ENCODE data around the gene AJAP1.
A peak's percentile ranks its signal among the peaks of the same experiment; 100 is the strongest.

The AJAP1 gene

DNA sequence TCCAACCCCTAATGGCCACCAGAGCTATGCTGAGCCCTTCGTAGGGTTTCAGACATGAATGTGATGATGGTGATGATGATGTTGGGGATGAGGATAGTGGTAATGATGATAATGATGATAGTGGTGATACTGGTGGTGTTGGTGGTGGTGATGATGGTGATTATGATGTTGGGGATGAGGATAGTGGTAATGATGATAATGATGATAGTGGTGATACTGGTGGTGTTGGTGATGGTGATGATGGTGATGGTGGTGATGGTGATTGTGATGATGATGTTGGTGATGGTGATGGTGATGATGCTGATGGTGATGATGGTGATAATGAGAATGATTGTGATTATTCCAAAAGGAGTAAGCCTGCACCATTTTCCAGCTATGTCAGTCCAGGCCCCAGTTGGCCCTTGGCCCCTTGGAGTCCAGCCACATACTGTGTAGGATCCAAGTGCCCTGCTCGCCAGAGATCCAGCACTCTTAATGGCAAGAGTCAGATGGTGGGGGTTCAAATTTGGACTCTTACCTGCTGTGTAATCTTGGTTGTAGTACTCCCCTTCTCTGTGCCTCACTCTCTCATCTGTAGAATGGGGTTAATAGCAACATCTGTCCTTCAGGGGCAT is 28.3 kb downstream of the AJAP1 start:
- DNase-seq (ENCODE audit: low read depth) = no peak

GRCh38 chr1:4684136-4684535 is 29.7 kb downstream of the AJAP1 start:
- DNase-seq (ENCODE audit: low read depth) = no peak

GRCh38 chr1:4684864-4685522 is 30.6 kb downstream of the AJAP1 start:
- no peak for DNase-seq (ENCODE audit: low read depth)

- no peak for DNase-seq (ENCODE audit: low read depth)
Observed at GRCh38 chr1:4685523-4685865, 31.1 kb downstream of the AJAP1 start.

GRCh38 chr1:4687943-4688342 is 33.5 kb downstream of the AJAP1 start:
- no peak for DNase-seq (ENCODE audit: low read depth)

- no peak for DNase-seq (ENCODE audit: low read depth)
Observed at GRCh38 chr1:4689271-4689935, 35.0 kb downstream of the AJAP1 start.

- no peak for DNase-seq (ENCODE audit: low read depth)
Observed at GRCh38 chr1:4689941-4690635, 35.7 kb downstream of the AJAP1 start.

DNA sequence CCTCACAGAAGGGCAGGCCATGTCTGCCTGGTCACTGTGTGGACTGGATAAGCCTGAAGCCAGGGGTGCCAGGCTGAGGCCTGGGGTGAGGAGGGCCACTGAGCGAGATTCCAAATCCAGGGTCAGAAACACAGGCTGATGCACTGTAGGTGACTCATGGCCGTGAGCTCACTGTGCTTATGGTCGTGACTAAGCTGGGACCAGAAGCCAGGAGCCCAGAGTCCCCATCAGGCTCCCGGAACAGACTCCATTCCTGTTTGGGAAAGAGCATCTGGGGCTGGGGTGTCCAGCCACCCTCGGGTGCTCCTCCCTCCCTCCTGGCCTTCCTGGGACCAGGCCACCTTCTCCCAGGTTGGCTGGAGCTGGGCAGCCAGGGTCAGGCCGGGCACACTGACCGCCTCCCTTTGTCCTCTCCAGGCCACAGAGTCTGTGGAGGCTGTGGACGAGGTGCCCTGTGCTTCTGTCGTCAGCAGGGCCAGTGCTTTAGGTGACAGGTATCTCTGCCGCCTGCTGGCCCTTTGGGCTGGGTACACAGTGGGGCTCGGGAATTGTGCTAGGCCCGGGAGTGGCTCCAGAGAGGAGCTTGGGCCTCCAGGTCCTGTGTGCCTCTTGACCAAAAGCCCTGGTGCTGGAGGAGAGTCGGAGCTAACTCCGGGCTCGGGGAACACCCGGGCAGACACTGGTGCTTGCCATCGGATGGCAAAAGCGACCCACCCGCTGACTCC is 36.7 kb downstream of the AJAP1 start:
- peak; percentile 53 for DNase-seq (ENCODE audit: low read depth)

GRCh38 chr1:4691766-4692405 is 37.5 kb downstream of the AJAP1 start:
- DNase-seq (ENCODE audit: low read depth) = no peak

GRCh38 chr1:4692437-4692836 is 38.0 kb downstream of the AJAP1 start:
- no peak for DNase-seq (ENCODE audit: low read depth)

DNA sequence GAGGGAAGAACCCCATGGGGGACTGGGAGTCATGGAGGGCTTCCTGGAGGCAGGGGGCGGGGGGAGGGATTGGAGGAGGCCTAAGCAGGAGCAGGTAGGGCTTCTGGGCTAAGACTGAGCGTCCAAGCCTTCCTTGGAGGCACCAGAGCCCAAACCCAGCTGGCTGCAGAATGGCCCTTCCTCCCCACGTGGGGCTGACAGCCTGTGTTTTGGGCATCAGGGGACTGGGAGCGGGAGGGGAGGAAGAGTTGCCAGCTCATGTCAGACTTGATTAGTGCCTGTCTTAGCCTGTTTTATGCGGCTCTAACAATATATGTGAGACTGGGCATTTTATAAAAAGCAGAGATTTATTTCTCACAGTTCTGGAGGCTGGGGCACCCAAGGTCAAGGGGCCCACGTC is 38.9 kb downstream of the AJAP1 start:
- no peak for DNase-seq (ENCODE audit: low read depth)

- DNase-seq (ENCODE audit: low read depth) = no peak
Observed at GRCh38 chr1:4693891-4694290, 39.5 kb downstream of the AJAP1 start.

DNA sequence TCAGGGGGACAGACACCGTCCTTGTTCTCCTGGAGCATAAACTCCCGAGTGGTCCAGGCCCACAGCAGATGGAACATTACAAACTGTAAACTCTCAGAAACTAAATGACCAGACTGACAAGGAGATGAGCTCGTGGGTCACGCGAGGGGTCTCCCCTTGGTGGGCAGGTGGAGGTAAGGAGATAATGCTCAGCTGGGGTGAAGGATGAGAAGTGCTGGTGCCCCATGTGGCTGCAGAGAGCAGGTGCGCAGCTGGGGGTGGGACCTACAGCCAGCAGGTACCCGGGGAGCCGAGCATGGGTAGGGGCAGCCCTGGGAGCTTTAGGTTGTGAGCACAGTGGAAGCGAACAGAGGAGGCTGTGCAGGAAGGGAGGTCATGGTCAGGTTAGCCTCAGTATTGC is 40.1 kb downstream of the AJAP1 start:
- no peak for DNase-seq (ENCODE audit: low read depth)

DNA sequence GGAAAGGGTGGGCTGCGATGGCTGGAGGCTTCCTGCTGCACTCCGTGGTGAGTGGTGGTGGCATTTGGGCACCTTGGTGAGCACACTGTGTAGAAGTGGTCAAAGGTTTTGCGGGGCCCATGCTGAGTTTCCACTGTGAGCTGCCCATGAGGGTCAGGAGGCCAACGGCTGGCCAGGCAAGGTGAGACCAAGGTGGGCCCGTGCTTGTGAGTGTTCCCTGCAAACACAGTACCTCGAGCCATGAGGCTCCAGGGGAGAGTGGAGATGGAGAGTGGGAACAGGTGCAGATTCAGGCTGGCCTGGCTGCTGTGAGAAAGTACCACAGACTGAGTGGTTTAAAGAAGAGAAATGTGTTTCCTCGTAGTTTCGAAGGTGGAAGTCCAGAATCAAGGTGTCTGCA is 40.8 kb downstream of the AJAP1 start:
- DNase-seq (ENCODE audit: low read depth) = no peak

DNA sequence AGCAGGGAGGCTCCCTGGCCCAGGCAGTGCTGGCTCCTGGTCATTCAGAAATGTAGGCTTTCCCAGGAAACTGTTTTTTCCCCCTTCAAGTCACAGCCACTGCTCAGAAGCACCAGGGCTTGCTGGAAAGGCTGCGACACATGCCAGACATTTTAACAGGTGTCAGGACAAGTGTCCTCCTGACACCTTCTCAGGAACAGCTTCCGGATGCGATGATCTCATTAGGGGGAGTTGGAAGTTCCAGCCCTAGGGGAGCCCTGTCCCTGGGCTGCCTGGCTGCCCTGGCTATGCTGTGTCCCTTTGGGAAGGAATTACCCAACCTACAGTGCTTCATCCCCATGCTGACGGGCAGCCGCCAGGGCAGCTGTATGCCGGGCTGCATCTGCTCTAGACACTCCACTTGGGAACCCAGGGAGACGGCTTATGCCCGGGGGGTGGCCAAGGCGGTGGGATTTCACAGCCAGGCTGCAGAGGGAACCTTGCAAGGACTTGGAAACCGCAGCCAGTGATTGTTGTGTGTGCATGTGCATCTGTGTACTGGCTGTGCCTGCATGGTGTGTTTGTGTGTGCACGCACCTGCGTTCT is 41.8 kb downstream of the AJAP1 start:
- no peak for DNase-seq (ENCODE audit: low read depth)

DNA sequence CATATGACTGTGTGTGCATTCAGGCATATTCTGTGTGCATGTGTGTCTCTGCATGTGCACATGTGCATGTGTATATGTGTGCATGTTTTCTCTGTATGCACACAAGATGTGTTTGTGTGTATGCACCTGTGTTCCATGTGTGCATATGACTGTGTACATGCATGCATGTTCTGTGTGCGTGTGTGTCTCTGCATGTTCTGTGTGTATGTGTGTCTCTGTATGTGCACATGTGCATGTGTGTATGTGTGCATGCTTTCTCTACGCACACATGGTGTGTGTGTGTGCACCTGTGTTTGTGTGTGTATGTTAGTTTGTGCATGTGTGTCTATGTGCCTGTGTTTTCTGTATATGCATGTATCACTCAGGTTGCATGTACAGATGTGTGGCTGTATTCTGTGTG is 42.3 kb downstream of the AJAP1 start:
- DNase-seq (ENCODE audit: low read depth) = no peak

- no peak for DNase-seq (ENCODE audit: low read depth)
Observed at GRCh38 chr1:4697801-4698200, 43.4 kb downstream of the AJAP1 start.

- DNase-seq (ENCODE audit: low read depth) = no peak
Observed at GRCh38 chr1:4698911-4699310, 44.5 kb downstream of the AJAP1 start.

DNA sequence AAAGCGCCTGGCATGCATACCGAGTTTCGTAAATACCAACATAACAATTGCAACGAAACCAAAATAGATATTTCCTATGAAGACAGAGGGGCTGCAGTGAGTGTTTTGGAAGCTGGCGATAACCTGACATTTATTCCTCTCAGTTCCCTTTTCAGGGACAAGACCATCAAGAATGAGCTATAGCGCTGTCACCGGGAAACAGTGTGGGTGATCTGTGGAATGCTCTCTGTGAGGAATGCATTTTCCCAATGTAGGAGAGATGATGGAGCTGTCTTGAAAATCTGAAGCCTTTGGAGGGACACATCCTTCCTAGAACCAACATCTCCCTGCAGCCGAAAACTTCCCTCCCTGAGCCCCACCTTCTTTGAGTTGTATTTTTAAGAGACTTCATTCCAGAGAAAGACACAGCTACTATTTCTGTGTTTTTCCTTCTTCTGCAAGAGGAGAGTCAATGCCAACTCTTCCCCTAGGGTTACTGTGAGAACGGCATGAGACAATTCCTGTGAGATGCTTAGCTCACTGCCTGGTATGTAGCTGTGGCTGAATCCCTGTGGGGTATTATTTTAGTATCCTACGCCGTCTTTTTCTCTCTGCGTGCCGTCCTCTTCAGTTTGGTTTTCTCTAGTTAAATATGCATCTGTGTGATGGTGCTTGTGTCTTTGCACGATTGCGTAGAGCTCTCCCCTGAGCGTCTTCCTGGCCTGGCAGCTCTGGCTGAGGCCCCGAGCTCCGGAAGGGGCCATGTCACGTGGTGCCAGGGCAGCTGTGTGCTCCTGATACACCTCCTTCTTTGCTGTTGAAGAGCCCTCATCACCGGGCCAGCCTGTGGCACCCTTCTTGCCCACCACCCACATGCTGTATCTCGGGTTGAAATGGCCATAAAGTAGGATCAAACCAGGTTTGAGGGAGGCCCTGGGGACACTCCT is 45.2 kb downstream of the AJAP1 start:
- peak; percentile 10 for DNase-seq (ENCODE audit: low read depth)

DNA sequence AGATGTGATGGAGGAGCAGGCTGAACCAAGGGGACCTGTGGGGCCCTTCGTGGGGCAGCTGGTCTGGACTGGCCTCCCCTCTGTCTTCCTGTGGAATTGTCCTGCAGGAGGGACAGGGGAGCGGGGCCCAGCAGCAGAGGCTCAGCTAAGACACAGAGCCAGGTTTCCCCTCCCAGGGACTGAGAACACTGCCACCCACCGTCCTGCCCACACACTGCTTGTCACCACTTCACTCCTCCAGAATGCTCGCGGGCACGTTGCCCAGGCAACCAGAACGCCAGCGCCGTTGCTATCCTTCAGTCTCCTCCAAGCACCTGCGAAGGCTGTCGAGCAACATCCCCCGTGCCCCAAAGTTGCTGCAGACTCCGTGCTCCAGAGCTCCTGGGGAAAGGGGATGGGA is 46.4 kb downstream of the AJAP1 start:
- DNase-seq (ENCODE audit: low read depth) = no peak
